Esophagus muscularis mucosa (tissue), 4 donors: Measurements from ENCODE around the gene KMT2B. TPM values are rescaled to one million over a fixed set of nuclear protein-coding genes. Genes with fewer than 3 reads are reported as not detected.

ENCODE experiments used
- DNase-seq: peaks from one replicate; pipeline ENCODE4 v3.0.0-alpha.2; 2017; ENCODE audit errors: extremely low spot score
- H3K27ac ChIP-seq, 4 donors: fragments of 200-600 bp; sonication (generic); replicated peaks in 1 of 4; 1 replicate in 3 of 4; 2 replicates in 1 of 4; pipeline ENCODE4 v1.5.1; 2016 to 2019; ENCODE audit warnings: mild to moderate bottlenecking in 1 of 4
- H3K27me3 ChIP-seq, 4 donors: fragments of 200-600 bp; sonication (generic); one replicate each; pipeline versions ENCODE4 v1.5.1 to v1.6.0; 2016 to 2019
- H3K36me3 ChIP-seq, 4 donors: fragments of 200-600 bp; sonication (generic); one replicate each; pipeline ENCODE4 v1.5.1; 2016 to 2019
- H3K4me1 ChIP-seq, 4 donors: fragments of 200-600 bp; sonication (generic); one replicate each; pipeline ENCODE4 v1.5.1; 2016 to 2019
- H3K4me3 ChIP-seq, 4 donors: fragments of 200-600 bp; sonication (generic); 1 replicate in 2 of 4; 2 replicates in 2 of 4; pipeline ENCODE4 v1.5.1; 2016 to 2019; ENCODE audit warnings: mild to moderate bottlenecking in 4 of 4, moderate library complexity in 1 of 4
- H3K9me3 ChIP-seq, 4 donors: fragments of 200-600 bp; sonication (generic); 1 replicate in 3 of 4; 2 replicates in 1 of 4; pipeline ENCODE4 v1.5.1; 2016 to 2019
- EP300 ChIP-seq: sonication (generic); formaldehyde crosslinking; IDR thresholded peaks from one replicate; pipeline ENCODE4 v1.6.1; 2017; ENCODE audit warnings: antibody characterized with exemption
- POLR2A ChIP-seq: fragments of 450-650 bp; IDR thresholded peaks from one replicate; pipeline ENCODE4 v1.6.1; 2017; ENCODE audit warnings: antibody characterized with exemption, moderate library complexity, mild to moderate bottlenecking, low read depth
- POLR2AphosphoS5 ChIP-seq, 2 donors: sonication (generic); formaldehyde crosslinking; IDR thresholded peaks; one replicate each; pipeline ENCODE4 v1.6.1; 2017; ENCODE audit warnings: antibody characterized with exemption in 2 of 2
- WGBS: methylation state at CpG from one replicate; pipeline ENCODE4 v1.1.5; 2018; 5-methylcytosine and 5-hydroxymethylcytosine counted together
- intact Hi-C: fragments of 100-400 bp; cut with DNase I; formaldehyde crosslinking; loops from one replicate; pipeline ENCODE4 v1.15.1; 2023
- total RNA-seq, 4 donors: library from RNA; depleted of rRNA; stranded (reverse); fragments of >200 nt; gene quantifications; one replicate each; pipeline versions ENCODE4 v1.1.0 to v1.2.1, GENCODE V29; 2016
- TF ChIP-seq, protein P1 (sequence below), 3 experiments: fragments of 200-600 bp in 2 of 3; fragments of 450-650 bp in 1 of 3; sonication (generic) in 2 of 3; IDR thresholded peaks; one replicate each; pipeline ENCODE4 v1.5.1; 2017 to 2019; ENCODE audit warnings: antibody characterized with exemption in 3 of 3, mild to moderate bottlenecking in 2 of 3, moderate library complexity in 1 of 3

The KMT2B gene
- total RNA-seq, 4 donors from 2014 or later: 22.0 to 30.6 (median 24.2) TPM

- intact Hi-C loops: loop anchor here (10.0 kb wide), 1 partner anchor 70 kb away; the partner anchor contains the start of genes KIRREL2 and NPHS1
These were observed 67.5 kb downstream of the KMT2B start for GRCh38 chr19:35785339-35785627.

DNA sequence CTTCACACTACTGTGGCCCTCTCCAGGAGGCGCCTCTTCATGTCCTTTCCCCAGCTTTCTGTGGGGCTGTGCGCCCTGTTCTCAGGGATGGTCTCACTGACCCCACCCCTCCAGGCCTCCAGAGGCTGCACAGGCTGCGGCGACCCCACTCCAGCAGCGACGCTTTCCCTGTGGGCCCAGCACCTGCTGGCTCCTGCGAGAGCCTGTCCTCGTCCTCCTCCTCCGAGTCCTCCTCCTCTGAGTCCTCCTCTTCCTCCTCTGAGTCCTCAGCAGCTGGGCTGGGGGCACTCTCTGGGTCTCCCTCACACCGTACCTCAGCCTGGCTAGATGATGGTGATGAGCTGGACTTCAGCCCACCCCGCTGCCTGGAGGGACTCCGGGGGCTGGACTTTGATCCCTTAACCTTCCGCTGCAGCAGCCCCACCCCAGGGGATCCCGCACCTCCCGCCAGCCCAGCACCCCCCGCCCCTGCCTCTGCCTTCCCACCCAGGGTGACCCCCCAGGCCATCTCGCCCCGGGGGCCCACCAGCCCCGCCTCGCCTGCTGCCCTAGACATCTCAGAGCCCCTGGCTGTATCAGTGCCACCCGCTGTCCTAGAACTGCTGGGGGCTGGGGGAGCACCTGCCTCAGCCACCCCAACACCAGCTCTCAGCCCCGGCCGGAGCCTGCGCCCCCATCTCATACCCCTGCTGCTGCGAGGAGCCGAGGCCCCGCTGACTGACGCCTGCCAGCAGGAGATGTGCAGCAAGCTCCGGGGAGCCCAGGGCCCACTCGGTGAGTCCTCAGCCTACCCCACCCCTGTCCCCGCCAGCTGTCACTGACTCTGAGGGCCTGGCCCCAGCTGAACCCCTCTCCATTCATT, 68.7 kb downstream of the KMT2B start:
- Histone ChIP-seq H3K4me1 (no peaks in the 10 kb centered on the region), H3K27me3 (peaks cover 0 to 10% (median 0%) of the 10 kb centered on the region in 4 donors), H3K9me3 (no peaks in the 10 kb centered on the region), H3K27ac (no peak overlapping the region), H3K4me3 (no peak overlapping the region), H3K36me3 (peaks cover 0 to 52% (median 24%) of the 10 kb centered on the region in 4 donors)
- intact Hi-C loops: loop anchor here (10.0 kb wide), 1 partner anchor 68 kb away; the partner anchor contains the start of genes KIRREL2 and NPHS1
- TF ChIP-seq POLR2AphosphoS5 (IDR thresholded peaks at IDR 0.05) (no peak), EP300 (no peak), POLR2A (no peak)
- TF ChIP-seq, protein P1, sequence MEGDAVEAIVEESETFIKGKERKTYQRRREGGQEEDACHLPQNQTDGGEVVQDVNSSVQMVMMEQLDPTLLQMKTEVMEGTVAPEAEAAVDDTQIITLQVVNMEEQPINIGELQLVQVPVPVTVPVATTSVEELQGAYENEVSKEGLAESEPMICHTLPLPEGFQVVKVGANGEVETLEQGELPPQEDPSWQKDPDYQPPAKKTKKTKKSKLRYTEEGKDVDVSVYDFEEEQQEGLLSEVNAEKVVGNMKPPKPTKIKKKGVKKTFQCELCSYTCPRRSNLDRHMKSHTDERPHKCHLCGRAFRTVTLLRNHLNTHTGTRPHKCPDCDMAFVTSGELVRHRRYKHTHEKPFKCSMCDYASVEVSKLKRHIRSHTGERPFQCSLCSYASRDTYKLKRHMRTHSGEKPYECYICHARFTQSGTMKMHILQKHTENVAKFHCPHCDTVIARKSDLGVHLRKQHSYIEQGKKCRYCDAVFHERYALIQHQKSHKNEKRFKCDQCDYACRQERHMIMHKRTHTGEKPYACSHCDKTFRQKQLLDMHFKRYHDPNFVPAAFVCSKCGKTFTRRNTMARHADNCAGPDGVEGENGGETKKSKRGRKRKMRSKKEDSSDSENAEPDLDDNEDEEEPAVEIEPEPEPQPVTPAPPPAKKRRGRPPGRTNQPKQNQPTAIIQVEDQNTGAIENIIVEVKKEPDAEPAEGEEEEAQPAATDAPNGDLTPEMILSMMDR (IDR thresholded peaks at IDR 0.05): no peak
- WGBS: 90% methylated on average over 27 of the region's 31 CpGs
- DNase-seq: no peak

More at GRCh38 chr19:35785339-35785627, 67.5 kb downstream of the KMT2B start:
- no peaks in the 10 kb centered on the region for H3K9me3 ChIP-seq
- no peak overlapping the region for H3K27ac ChIP-seq
- TF ChIP-seq EP300 (no peak), POLR2A (no peak), POLR2AphosphoS5 (IDR thresholded peaks at IDR 0.05) (no peak)
- TF ChIP-seq, protein P1 (IDR thresholded peaks at IDR 0.05): no peak
- H3K36me3 ChIP-seq: peaks cover 6 to 65% (median 34%) of the 10 kb centered on the region in 4 donors
- no peaks in the 10 kb centered on the region for H3K4me1 ChIP-seq
- H3K4me3 ChIP-seq: no peak overlapping the region
- WGBS: 93% methylated on average over 8 of the region's 10 CpGs
- H3K27me3 ChIP-seq: no peaks in the 10 kb centered on the region
- no peak for DNase-seq

GRCh38 chr19:35787227-35787799, 69.5 kb downstream of the KMT2B start:
- Histone ChIP-seq H3K4me3 (no peak overlapping the region), H3K9me3 (no peaks in the 10 kb centered on the region), H3K36me3 (peaks cover 0 to 45% (median 17%) of the 10 kb centered on the region in 4 donors), H3K27ac (no peak overlapping the region), H3K4me1 (no peaks in the 10 kb centered on the region), H3K27me3 (peaks cover 0 to 10% (median 0%) of the 10 kb centered on the region in 4 donors)
- DNase-seq: no peak
- intact Hi-C loops: loop anchor here (10.0 kb wide), 1 partner anchor 67 kb away; the partner anchor contains the start of genes KIRREL2 and NPHS1
- WGBS: 89% methylated on average over 12 of the region's 15 CpGs
- TF ChIP-seq POLR2AphosphoS5 (IDR thresholded peaks at IDR 0.05) (no peak), POLR2A (no peak), EP300 (no peak)
- TF ChIP-seq, protein P1 (IDR thresholded peaks at IDR 0.05): no peak

Other genes starting within 250 kb of the KMT2B start
- gene KRTDAP, start 227.5 kb upstream of the KMT2B start, total RNA-seq: not detected
- gene DMKN, start 204.4 kb upstream of the KMT2B start, total RNA-seq: 1 to 10 TPM; 1.7 to 5.5 (median 3.8) TPM
- not detected for gene SBSN, start 189.7 kb upstream of the KMT2B start, total RNA-seq
- gene GAPDHS, start 184.5 kb upstream of the KMT2B start, total RNA-seq: not detected
- 100 to 1,000 TPM in 2 of 4 donors, 10 to 100 TPM in 2; 47.3 to 109 (median 91.6) TPM for gene TMEM147, start 172.4 kb upstream of the KMT2B start, total RNA-seq
- not detected for gene ATP4A, start 154.3 kb upstream of the KMT2B start, total RNA-seq
- gene PMIS2, start 131.8 kb upstream of the KMT2B start, total RNA-seq: not detected
- 1 to 10 TPM; 3.7 to 4.7 (median 4.3) TPM for gene HAUS5, start 105.3 kb upstream of the KMT2B start, total RNA-seq
- 100 to 1,000 TPM in 2 of 4 donors, 10 to 100 TPM in 2; 63.1 to 112 (median 95.2) TPM for gene RBM42, start 89.0 kb upstream of the KMT2B start, total RNA-seq
- gene ETV2, start 76.3 kb upstream of the KMT2B start, total RNA-seq: 1 to 10 TPM in 1 of 4 donors, not detected in 3; 3.4 TPM
- gene COX6B1, start 69.7 kb upstream of the KMT2B start, total RNA-seq: 100 to 1,000 TPM; 205 to 508 (median 313) TPM
- gene UPK1A, start 51.5 kb upstream of the KMT2B start, total RNA-seq: not detected
- gene ZBTB32, start 13.4 kb upstream of the KMT2B start, total RNA-seq: not detected
- 1 to 10 TPM; 1.7 to 8.1 (median 5.9) TPM for gene IGFLR1, start 24.4 kb downstream of the KMT2B start, total RNA-seq
- 10 to 100 TPM in 3 of 4 donors, 1 to 10 TPM in 1; 7.9 to 31.1 (median 20.9) TPM for gene U2AF1L4, start 27.4 kb downstream of the KMT2B start, total RNA-seq
- gene PSENEN, start 27.6 kb downstream of the KMT2B start, total RNA-seq: 10 to 100 TPM; 27.4 to 48.7 (median 33.8) TPM
- gene LIN37, start 30.6 kb downstream of the KMT2B start, total RNA-seq: 10 to 100 TPM; 11.6 to 18.3 (median 15.6) TPM
- 100 to 1,000 TPM in 2 of 4 donors, 10 to 100 TPM in 2; 64.4 to 146 (median 105) TPM for gene HSPB6, start 39.0 kb downstream of the KMT2B start, total RNA-seq
- 1 to 10 TPM; 5.6 to 8.7 (median 7.1) TPM for gene PROSER3, start 40.2 kb downstream of the KMT2B start, total RNA-seq
- gene ARHGAP33, start 57.6 kb downstream of the KMT2B start, total RNA-seq: 10 to 100 TPM in 2 of 4 donors, 1 to 10 TPM in 2; 3.3 to 11.2 (median 7.7) TPM
- gene PRODH2, start 94.8 kb downstream of the KMT2B start, total RNA-seq: not detected
- not detected for gene NPHS1, start 134.5 kb downstream of the KMT2B start, total RNA-seq
- gene KIRREL2, start 138.9 kb downstream of the KMT2B start, total RNA-seq: not detected
- 10 to 100 TPM in 2 of 4 donors, 1 to 10 TPM in 2; 4.6 to 14.6 (median 8.8) TPM for gene APLP1, start 150.6 kb downstream of the KMT2B start, total RNA-seq
- gene NFKBID, start 182.5 kb downstream of the KMT2B start, total RNA-seq: 1 to 10 TPM; 2.5 to 6.2 (median 5.3) TPM
- gene HCST, start 184.5 kb downstream of the KMT2B start, total RNA-seq: 10 to 100 TPM in 1 of 4 donors, 1 to 10 TPM in 1, not detected in 2; 3.7 to 14.6 TPM
- 100 to 1,000 TPM in 1 of 4 donors, 10 to 100 TPM in 3; 47.1 to 145 (median 50.7) TPM for gene TYROBP, start 190.3 kb downstream of the KMT2B start, total RNA-seq
- gene LRFN3, start 218.4 kb downstream of the KMT2B start, total RNA-seq: 10 to 100 TPM in 3 of 4 donors, 1 to 10 TPM in 1; 7.5 to 22.6 (median 15.3) TPM